Measurements from ENCODE around the gene INPP4B.
"Not testable (repeated sequence)": the region's sequence is repeated elsewhere in the genome, so short reads cannot be mapped to it uniquely, and the experiment has no call there.

Gene INPP4B

DNA sequence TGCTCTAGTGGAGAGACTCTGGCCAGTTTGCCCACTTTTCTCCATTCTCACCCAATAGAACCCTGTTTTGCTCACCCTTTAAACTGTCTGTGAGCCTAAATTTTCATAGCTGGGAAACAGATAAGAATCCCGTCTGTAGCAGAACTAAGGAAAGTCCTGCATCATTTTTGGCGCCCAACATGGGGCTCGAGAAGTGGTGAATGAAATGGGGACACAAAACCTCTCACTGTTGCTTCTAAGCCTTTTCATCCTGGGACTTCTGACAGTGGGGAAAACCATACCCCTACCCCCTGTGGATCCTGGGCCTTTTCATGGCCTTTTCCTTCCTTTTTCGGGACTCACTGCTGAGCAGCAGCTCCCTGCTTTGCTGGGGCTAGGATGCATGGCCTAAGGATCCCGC lies 189.9 kb downstream of the INPP4B start:
- Histone ChIP-seq H3K4me3 (ENCODE audit: low read depth in 1 of 5, low read length in 5 of 5) (peak overlapping the region in 3 of 5 donors; percentile 2 to 41 (median 38)), H3K36me3 (ENCODE audit: control insufficient read depth in 5 of 5, insufficient read depth in 5 of 5, low read length in 5 of 5) (no peaks in the 10 kb centered on the region), H3K27ac (ENCODE audit: low read depth, low read length) (no peak overlapping the region), H3K9ac (ENCODE audit: low read length in 5 of 5) (no peak overlapping the region), H3K9me3 (ENCODE audit: control insufficient read depth in 5 of 5, low read length in 5 of 5) (peaks cover 20 to 51% (median 46%) of the 10 kb centered on the region in 5 donors), H3K4me1 (ENCODE audit: control insufficient read depth in 5 of 5, insufficient read depth in 5 of 5, low read length in 5 of 5) (no peaks in the 10 kb centered on the region), H3K27me3 (ENCODE audit: control insufficient read depth in 5 of 5, insufficient read depth in 4 of 5, low read length in 5 of 5) (no peaks in the 10 kb centered on the region)

DNA sequence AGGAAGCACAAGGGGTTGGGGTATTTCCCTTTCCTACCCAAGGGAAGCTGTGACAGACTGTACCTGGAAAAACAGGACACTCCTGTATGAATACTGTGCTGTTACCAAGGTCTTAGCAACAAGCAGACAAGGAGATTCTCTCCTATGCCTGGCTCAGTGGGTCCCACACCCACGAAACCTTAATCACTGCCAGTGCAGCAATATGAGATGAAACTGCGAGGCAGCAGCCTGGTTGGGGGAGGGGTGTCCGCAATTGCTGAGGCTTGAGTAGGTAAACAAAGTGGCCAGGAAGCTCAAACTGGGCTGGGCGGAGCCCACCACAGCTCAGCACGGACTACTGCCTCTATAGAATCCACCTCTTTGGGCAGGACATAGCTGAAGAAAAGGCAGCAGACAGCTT lies 197.7 kb downstream of the INPP4B start:
- no peak overlapping the region for H3K27ac ChIP-seq (ENCODE audit: low read depth, low read length)
- H3K4me3 ChIP-seq (ENCODE audit: low read depth in 1 of 5, low read length in 5 of 5): no peak overlapping the region
- no peaks in the 10 kb centered on the region for H3K4me1 ChIP-seq (ENCODE audit: control insufficient read depth in 5 of 5, insufficient read depth in 5 of 5, low read length in 5 of 5)
- peaks cover 0 to 15% (median 5%) of the 10 kb centered on the region in 5 donors for H3K9me3 ChIP-seq (ENCODE audit: control insufficient read depth in 5 of 5, low read length in 5 of 5)
- H3K27me3 ChIP-seq (ENCODE audit: control insufficient read depth in 5 of 5, insufficient read depth in 4 of 5, low read length in 5 of 5): no peaks in the 10 kb centered on the region
- H3K9ac ChIP-seq (ENCODE audit: low read length in 5 of 5): no peak overlapping the region
- no peaks in the 10 kb centered on the region for H3K36me3 ChIP-seq (ENCODE audit: control insufficient read depth in 5 of 5, insufficient read depth in 5 of 5, low read length in 5 of 5)

DNA sequence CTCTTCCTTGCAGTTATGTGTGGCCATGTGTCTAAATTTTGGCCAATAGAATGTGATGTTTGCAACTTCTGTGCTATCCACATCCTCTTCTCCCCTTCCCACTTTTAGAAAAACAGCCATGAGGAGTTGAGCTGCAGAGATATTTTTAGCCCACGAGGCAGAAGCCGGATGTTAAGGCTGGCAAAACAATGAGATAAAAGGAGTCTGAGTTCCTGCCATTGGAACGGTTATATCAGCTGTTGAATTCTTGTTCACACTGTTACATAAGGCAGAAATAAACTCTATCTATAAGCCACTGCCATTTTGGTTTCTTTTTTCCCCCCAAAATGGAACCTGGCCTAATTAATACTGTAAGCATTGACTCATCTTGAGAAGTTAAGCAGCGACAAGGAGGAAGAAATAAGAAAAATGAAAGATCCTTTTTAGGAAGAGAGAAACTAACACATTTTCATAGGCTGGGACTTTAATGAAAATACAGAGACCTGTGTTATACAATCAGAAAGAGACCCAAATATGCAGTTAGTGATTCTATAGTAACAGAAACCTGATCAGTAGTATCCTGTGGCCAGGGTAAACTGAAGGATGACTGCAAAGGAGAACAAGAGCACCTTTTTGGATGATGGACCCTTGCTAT lies 200.5 kb downstream of the INPP4B start:
- Histone ChIP-seq H3K27me3 (ENCODE audit: control insufficient read depth in 5 of 5, insufficient read depth in 4 of 5, low read length in 5 of 5) (no peaks in the 10 kb centered on the region), H3K4me3 (ENCODE audit: low read depth in 1 of 5, low read length in 5 of 5) (no peak overlapping the region), H3K9me3 (ENCODE audit: control insufficient read depth in 5 of 5, low read length in 5 of 5) (peaks cover 0 to 13% (median 2%) of the 10 kb centered on the region in 5 donors), H3K4me1 (ENCODE audit: control insufficient read depth in 5 of 5, insufficient read depth in 5 of 5, low read length in 5 of 5) (no peaks in the 10 kb centered on the region), H3K27ac (ENCODE audit: low read depth, low read length) (no peak overlapping the region), H3K36me3 (ENCODE audit: control insufficient read depth in 5 of 5, insufficient read depth in 5 of 5, low read length in 5 of 5) (no peaks in the 10 kb centered on the region), H3K9ac (ENCODE audit: low read length in 5 of 5) (no peak overlapping the region)

DNA sequence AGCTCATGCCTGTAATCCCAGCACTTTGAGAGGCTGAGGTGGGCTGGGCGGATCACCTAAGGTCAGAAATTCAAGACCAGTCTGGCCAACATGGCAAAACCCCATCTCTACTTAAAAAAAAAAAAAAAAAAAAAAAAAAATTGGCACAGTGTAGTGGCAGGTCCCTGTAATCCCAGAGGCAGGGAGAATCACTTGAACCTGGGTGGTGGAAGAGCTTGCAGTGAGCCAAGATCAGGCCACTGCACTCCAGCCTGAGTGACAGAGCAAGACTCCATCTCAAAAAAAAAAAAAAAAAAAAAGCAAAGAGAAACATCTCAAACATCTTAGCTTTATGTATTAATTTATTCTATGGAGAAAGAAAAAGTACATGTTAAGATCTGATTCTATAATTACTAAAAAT lies 201.5 kb downstream of the INPP4B start:
- not testable (repeated sequence) for H3K4me1 ChIP-seq (ENCODE audit: control insufficient read depth in 5 of 5, insufficient read depth in 5 of 5, low read length in 5 of 5); H3K27ac ChIP-seq (ENCODE audit: low read depth, low read length); H3K4me3 ChIP-seq (ENCODE audit: low read depth in 1 of 5, low read length in 5 of 5); H3K36me3 ChIP-seq (ENCODE audit: control insufficient read depth in 5 of 5, insufficient read depth in 5 of 5, low read length in 5 of 5); H3K27me3 ChIP-seq (ENCODE audit: control insufficient read depth in 5 of 5, insufficient read depth in 4 of 5, low read length in 5 of 5); H3K9ac ChIP-seq (ENCODE audit: low read length in 5 of 5)
- peaks cover 0 to 13% (median 2%) of the 10 kb centered on the region in 5 donors for H3K9me3 ChIP-seq (ENCODE audit: control insufficient read depth in 5 of 5, low read length in 5 of 5)

DNA sequence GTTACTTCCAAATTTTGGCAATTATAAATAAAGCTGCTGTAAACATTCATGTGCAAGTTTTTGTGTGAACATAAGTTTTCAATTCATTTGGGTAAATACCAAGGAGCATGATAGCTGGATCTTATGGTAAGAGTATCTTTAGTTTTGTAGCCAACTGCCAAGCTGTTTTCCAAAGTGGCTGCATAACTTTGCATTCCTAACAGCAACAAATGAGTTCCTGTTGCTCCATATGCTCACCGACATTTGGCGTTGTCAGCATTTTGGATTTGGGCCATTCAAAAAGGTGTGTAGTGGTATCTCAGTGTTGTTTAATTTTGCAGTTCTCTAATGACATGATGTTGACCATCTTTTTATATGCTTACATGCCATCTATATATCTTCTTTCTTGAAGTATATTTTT lies 208.5 kb downstream of the INPP4B start:
- Histone ChIP-seq H3K27ac (ENCODE audit: low read depth, low read length) (no peak overlapping the region), H3K4me1 (ENCODE audit: control insufficient read depth in 5 of 5, insufficient read depth in 5 of 5, low read length in 5 of 5) (no peaks in the 10 kb centered on the region), H3K9ac (ENCODE audit: low read length in 5 of 5) (no peak overlapping the region), H3K4me3 (ENCODE audit: low read depth in 1 of 5, low read length in 5 of 5) (no peak overlapping the region), H3K36me3 (ENCODE audit: control insufficient read depth in 5 of 5, insufficient read depth in 5 of 5, low read length in 5 of 5) (no peaks in the 10 kb centered on the region), H3K27me3 (ENCODE audit: control insufficient read depth in 5 of 5, insufficient read depth in 4 of 5, low read length in 5 of 5) (no peaks in the 10 kb centered on the region), H3K9me3 (ENCODE audit: control insufficient read depth in 5 of 5, low read length in 5 of 5) (peaks cover 0 to 4% (median 0%) of the 10 kb centered on the region in 5 donors)

DNA sequence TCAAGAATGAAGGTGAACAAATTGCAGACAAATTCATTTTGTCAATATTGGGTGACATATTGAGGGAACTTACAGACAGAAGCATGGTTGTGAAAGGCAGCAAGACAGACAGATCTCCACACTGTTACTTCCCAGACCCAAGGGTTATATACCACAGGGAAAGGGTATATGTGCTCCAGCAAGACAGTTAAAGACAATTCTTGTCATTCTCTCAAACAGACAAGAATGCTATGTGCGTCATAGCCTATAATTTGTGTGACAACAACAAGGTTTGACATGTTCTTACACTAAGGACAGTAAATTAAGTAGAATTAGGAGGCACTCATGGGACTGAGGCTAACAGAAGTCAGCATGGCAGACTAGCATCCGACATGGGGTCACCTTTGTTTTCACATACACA lies 214.3 kb downstream of the INPP4B start:
- Histone ChIP-seq H3K4me3 (ENCODE audit: low read depth in 1 of 5, low read length in 5 of 5) (no peak overlapping the region), H3K27me3 (ENCODE audit: control insufficient read depth in 5 of 5, insufficient read depth in 4 of 5, low read length in 5 of 5) (no peaks in the 10 kb centered on the region), H3K4me1 (ENCODE audit: control insufficient read depth in 5 of 5, insufficient read depth in 5 of 5, low read length in 5 of 5) (no peaks in the 10 kb centered on the region)

DNA sequence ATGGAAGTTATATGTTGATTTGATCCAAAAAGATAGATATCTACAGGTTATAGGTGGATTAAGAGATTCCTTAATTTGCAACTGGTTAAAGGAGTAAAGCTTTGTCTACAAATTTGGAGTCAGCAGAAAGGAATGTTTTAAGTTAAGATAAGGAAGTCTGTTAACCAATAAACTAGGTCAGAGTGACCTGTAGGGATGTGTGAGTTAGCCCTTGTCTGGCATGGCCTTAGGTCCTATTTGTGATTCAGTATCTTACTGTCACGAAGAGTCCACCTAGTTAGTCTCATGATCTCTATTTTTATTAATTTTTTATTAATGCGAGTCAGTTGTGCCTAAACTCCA lies 230.8 kb downstream of the INPP4B start:
- Histone ChIP-seq H3K4me3 (ENCODE audit: low read depth in 1 of 5, low read length in 5 of 5) (no peak overlapping the region), H3K36me3 (ENCODE audit: control insufficient read depth in 5 of 5, insufficient read depth in 5 of 5, low read length in 5 of 5) (no peaks in the 10 kb centered on the region), H3K27me3 (ENCODE audit: control insufficient read depth in 5 of 5, insufficient read depth in 4 of 5, low read length in 5 of 5) (no peaks in the 10 kb centered on the region), H3K9me3 (ENCODE audit: control insufficient read depth in 5 of 5, low read length in 5 of 5) (peaks cover 0 to 18% (median 6%) of the 10 kb centered on the region in 5 donors), H3K27ac (ENCODE audit: low read depth, low read length) (no peak overlapping the region), H3K4me1 (ENCODE audit: control insufficient read depth in 5 of 5, insufficient read depth in 5 of 5, low read length in 5 of 5) (no peaks in the 10 kb centered on the region), H3K9ac (ENCODE audit: low read length in 5 of 5) (no peak overlapping the region)

More for the DNA sequence above, 214.3 kb downstream of the INPP4B start:
- no peaks in the 10 kb centered on the region for H3K36me3 ChIP-seq (ENCODE audit: control insufficient read depth in 5 of 5, insufficient read depth in 5 of 5, low read length in 5 of 5)
- H3K9me3 ChIP-seq (ENCODE audit: control insufficient read depth in 5 of 5, low read length in 5 of 5): peaks cover 0 to 6% (median 2%) of the 10 kb centered on the region in 5 donors
- H3K27ac ChIP-seq (ENCODE audit: low read depth, low read length): no peak overlapping the region
- H3K9ac ChIP-seq (ENCODE audit: low read length in 5 of 5): no peak overlapping the region

DNA sequence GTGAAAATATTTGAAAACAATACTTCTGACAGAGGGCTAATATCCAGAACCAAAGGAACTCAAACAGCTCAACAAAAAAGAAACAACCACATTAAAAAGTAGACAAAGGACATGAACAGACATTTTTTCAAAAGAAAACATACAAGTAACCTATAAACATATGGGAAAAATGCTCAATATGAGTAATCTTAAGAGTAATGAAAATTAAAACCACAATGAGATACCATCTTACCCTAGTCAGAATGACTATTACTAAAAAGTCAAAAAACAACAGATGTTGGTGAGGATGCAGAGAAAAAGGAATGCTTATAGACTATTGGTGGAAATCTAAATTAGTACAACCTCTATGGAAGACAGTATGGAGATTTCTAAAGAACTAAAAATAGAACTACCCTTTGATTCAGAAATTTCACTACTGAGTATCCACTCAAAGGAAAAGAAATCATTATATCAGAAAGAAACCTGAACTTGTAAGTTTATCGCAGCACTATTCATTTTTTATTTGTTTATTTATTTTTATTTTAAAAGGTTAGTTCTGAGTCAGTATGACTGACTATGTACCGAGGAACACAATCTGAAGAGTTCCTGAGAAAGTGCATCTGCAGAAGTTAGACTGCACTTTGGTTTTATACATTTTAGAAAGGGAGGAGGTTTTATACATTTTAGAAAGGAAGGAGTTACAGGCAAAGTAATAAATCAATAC lies 231.3 kb downstream of the INPP4B start:
- Histone ChIP-seq H3K9me3 (ENCODE audit: control insufficient read depth in 5 of 5, low read length in 5 of 5) (peaks cover 0 to 18% (median 6%) of the 10 kb centered on the region in 5 donors), H3K9ac (ENCODE audit: low read length in 5 of 5) (no peak overlapping the region), H3K4me1 (ENCODE audit: control insufficient read depth in 5 of 5, insufficient read depth in 5 of 5, low read length in 5 of 5) (no peaks in the 10 kb centered on the region), H3K27ac (ENCODE audit: low read depth, low read length) (no peak overlapping the region), H3K36me3 (ENCODE audit: control insufficient read depth in 5 of 5, insufficient read depth in 5 of 5, low read length in 5 of 5) (no peaks in the 10 kb centered on the region), H3K4me3 (ENCODE audit: low read depth in 1 of 5, low read length in 5 of 5) (no peak overlapping the region), H3K27me3 (ENCODE audit: control insufficient read depth in 5 of 5, insufficient read depth in 4 of 5, low read length in 5 of 5) (no peaks in the 10 kb centered on the region)

DNA sequence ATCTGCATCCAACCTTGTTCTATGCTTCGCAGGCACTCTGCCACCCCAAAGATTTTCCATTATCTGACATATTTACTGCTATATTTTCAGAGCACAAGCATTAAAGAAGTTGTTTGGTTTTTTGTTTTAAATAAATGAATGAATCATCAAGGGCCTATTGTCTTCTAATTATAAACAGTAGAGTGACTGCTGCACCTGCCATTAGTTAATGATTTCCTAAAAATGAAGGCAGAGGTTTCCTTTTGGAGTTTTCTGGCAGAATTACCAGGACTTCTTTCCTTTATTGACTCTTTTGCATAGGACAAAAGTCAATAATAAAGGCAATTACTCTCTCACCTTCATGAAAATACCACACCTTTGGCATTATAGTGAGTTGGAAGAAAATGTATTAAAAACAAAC lies 238.1 kb downstream of the INPP4B start:
- no peak overlapping the region for H3K9ac ChIP-seq (ENCODE audit: low read length in 5 of 5)
- H3K9me3 ChIP-seq (ENCODE audit: control insufficient read depth in 5 of 5, low read length in 5 of 5): peaks cover 0 to 11% (median 10%) of the 10 kb centered on the region in 5 donors
- no peak overlapping the region for H3K27ac ChIP-seq (ENCODE audit: low read depth, low read length)
- no peaks in the 10 kb centered on the region for H3K36me3 ChIP-seq (ENCODE audit: control insufficient read depth in 5 of 5, insufficient read depth in 5 of 5, low read length in 5 of 5)
- no peaks in the 10 kb centered on the region for H3K27me3 ChIP-seq (ENCODE audit: control insufficient read depth in 5 of 5, insufficient read depth in 4 of 5, low read length in 5 of 5)
- H3K4me1 ChIP-seq (ENCODE audit: control insufficient read depth in 5 of 5, insufficient read depth in 5 of 5, low read length in 5 of 5): no peaks in the 10 kb centered on the region
- no peak overlapping the region for H3K4me3 ChIP-seq (ENCODE audit: low read depth in 1 of 5, low read length in 5 of 5)

DNA sequence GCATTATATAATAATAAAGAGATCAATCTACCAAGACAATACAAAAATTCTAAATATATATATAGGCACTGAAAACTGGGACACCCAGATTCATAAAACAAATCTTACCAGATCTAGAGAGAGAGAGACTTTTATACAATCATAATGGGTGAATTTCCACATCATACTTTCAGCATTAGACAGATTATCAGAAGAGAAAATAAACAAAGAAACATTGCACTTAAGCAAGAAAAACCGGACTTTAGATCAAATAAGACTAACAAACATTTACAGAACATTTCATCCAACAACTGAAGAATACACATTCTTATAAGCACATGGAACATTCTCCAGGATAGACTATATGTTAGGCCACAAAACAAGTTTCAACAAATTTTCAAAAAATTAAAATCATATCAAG lies 245.1 kb downstream of the INPP4B start:
- peaks cover 0 to 14% (median 9%) of the 10 kb centered on the region in 5 donors for H3K9me3 ChIP-seq (ENCODE audit: control insufficient read depth in 5 of 5, low read length in 5 of 5)
- H3K27me3 ChIP-seq (ENCODE audit: control insufficient read depth in 5 of 5, insufficient read depth in 4 of 5, low read length in 5 of 5): no peaks in the 10 kb centered on the region
- H3K36me3 ChIP-seq (ENCODE audit: control insufficient read depth in 5 of 5, insufficient read depth in 5 of 5, low read length in 5 of 5): no peaks in the 10 kb centered on the region
- no peak overlapping the region for H3K4me3 ChIP-seq (ENCODE audit: low read depth in 1 of 5, low read length in 5 of 5)
- H3K27ac ChIP-seq (ENCODE audit: low read depth, low read length): no peak overlapping the region
- H3K9ac ChIP-seq (ENCODE audit: low read length in 5 of 5): no peak overlapping the region
- no peaks in the 10 kb centered on the region for H3K4me1 ChIP-seq (ENCODE audit: control insufficient read depth in 5 of 5, insufficient read depth in 5 of 5, low read length in 5 of 5)

All from subcutaneous abdominal adipose tissue (tissue), 5 donors.